ENCODE measurements around the gene BOK. TPM values are rescaled to one million over a fixed set of nuclear protein-coding genes. Genes with fewer than 3 reads are reported as not detected.

Gene BOK
- total RNA-seq, 1 experiment from 2014 or later: 33.9 TPM

DNA sequence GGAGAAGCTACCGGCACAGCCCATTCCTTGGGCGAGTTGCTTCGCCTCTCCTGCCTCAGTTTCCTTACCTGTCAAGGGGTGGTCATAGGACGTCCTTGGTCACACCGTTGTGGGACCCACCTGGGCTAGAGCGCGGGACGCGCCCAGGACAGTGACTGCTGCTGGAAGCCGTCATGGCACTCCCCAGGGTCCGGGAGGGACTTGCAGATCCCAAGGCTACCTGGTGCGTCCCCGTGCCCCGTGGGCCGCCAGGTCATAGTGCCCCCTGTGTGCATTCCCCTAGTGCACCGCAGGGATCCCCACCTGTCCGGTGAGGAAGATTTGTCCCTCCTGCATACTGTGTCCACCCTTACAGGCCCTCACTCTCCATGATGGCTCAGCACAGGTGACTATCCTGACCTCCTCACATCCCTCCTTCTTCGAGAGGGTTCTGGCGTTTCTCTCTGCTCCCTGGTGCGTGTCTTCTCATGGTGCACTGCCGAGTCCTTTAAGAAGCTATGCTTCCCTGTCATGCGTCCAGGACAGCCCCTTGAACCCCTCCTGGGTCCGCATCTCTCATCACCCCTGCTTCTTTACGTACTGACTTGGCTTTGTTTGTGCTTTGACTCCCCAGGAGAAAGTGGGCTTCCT is 49.3 kb upstream of the BOK start:
- Histone ChIP-seq H2AFZ (ENCODE audit: low read length) (no peak overlapping the region), H3K79me1 (ENCODE audit: insufficient read depth, low read depth, low read length, poor library complexity, severe bottlenecking) (peaks cover 13% of the 10 kb centered on the region), H4K5ac (ENCODE audit: insufficient read length, low read depth, low read length) (no peak overlapping the region), H2BK5ac (ENCODE audit: insufficient read length, low read length) (no peak overlapping the region), H3K23me2 (ENCODE audit: insufficient read length, low read depth, low read length, poor library complexity, severe bottlenecking) (peaks cover 17% of the 10 kb centered on the region), H3K27ac (ENCODE audit: insufficient read length, low read depth, low read length) (no peak overlapping the region), H3K56ac (ENCODE audit: insufficient read length, low read depth, low read length) (no peak overlapping the region), H3K14ac (ENCODE audit: insufficient read depth, low read length) (peak overlapping the region; percentile 68), H3K18ac (ENCODE audit: insufficient read length, low read depth, low read length) (no peak overlapping the region), H2BK20ac (ENCODE audit: low read depth, low read length, poor library complexity, severe bottlenecking) (no peak overlapping the region), H3K23ac (ENCODE audit: insufficient read length, low read depth, low read length) (no peak overlapping the region), H2BK15ac (ENCODE audit: low read depth, low read length) (no peak overlapping the region), H3K27me3 (ENCODE audit: insufficient read depth, low read length) (no peaks in the 10 kb centered on the region), H2AK5ac (ENCODE audit: insufficient read length, low read length) (no peak overlapping the region), H3K4me1 (ENCODE audit: insufficient read depth, low read length) (peaks cover 2% of the 10 kb centered on the region; the same call in 1 of the 2 replicates), H4K8ac (replicated peaks; ENCODE audit: insufficient read length, low read depth, low read length) (no peak overlapping the region), H4K91ac (ENCODE audit: insufficient read length, low read depth, low read length) (no peak overlapping the region), H4K20me1 (ENCODE audit: control insufficient read depth, insufficient read depth, insufficient read length) (no peaks in the 10 kb centered on the region), H3K9ac (ENCODE audit: extremely low read depth, insufficient read length, low read length) (no peak overlapping the region), H2BK12ac (ENCODE audit: insufficient read length, low read depth, low read length) (no peak overlapping the region), H3T11ph (ENCODE audit: low read length) (no peak overlapping the region), H3K9me3 (ENCODE audit: control insufficient read depth, low read depth, low read length) (no peaks in the 10 kb centered on the region), H3K79me2 (ENCODE audit: insufficient read depth, low read length) (peaks cover 15% of the 10 kb centered on the region; the same call in 1 of the 2 replicates), H3K4me2 (ENCODE audit: insufficient read depth, insufficient read length, low read length) (peak overlapping the region; percentile 57), H2BK120ac (ENCODE audit: low read depth, low read length, poor library complexity, severe bottlenecking) (no peak overlapping the region), H3K4ac (ENCODE audit: low read depth, low read length) (no peak overlapping the region)
- TF ChIP-seq, protein P1, sequence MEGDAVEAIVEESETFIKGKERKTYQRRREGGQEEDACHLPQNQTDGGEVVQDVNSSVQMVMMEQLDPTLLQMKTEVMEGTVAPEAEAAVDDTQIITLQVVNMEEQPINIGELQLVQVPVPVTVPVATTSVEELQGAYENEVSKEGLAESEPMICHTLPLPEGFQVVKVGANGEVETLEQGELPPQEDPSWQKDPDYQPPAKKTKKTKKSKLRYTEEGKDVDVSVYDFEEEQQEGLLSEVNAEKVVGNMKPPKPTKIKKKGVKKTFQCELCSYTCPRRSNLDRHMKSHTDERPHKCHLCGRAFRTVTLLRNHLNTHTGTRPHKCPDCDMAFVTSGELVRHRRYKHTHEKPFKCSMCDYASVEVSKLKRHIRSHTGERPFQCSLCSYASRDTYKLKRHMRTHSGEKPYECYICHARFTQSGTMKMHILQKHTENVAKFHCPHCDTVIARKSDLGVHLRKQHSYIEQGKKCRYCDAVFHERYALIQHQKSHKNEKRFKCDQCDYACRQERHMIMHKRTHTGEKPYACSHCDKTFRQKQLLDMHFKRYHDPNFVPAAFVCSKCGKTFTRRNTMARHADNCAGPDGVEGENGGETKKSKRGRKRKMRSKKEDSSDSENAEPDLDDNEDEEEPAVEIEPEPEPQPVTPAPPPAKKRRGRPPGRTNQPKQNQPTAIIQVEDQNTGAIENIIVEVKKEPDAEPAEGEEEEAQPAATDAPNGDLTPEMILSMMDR (conservative IDR thresholded peaks at IDR 0.05): no peak
- peak overlapping the region; percentile 79 to 87 for H3K4me3 Mint-ChIP-seq
- no peaks in the 10 kb centered on the region for H3K9me3 Mint-ChIP-seq
- no peak overlapping the region for H3K27ac Mint-ChIP-seq
- peaks cover 14% of the 10 kb centered on the region for H3K27me3 Mint-ChIP-seq (ENCODE audit: low read depth)
- peaks cover 0 to 8% (median 6%) of the 10 kb centered on the region in 3 experiments; a peak in 6 of 7 replicates for H3K36me3 Mint-ChIP-seq (ENCODE audit: insufficient read depth in 1 of 3, low read depth in 3 of 3)
- DNase-seq: no peak
- H3K4me1 Mint-ChIP-seq: peaks cover 15 to 28% of the 10 kb centered on the region in 2 experiments
- no CpG with 5 or more reads among the region's 24 CpGs for WGBS (ENCODE audit: extremely low coverage, insufficient read length, low lambda C conversion rate)
